Activated CD4-positive, alpha-beta T cell treated with anti-CD3 and anti-CD28 coated beads, Interleukin-2, amount 50 U/mL, for 16 hours (primary cell): Measurements from ENCODE around the gene PAPSS1.
A peak's percentile ranks its signal among the peaks of the same experiment; 100 is the strongest.
"Not testable (repeated sequence)": the region's sequence is repeated elsewhere in the genome, so short reads cannot be mapped to it uniquely, and the experiment has no call there.

Experiments
- DNase-seq: peaks from one replicate; pipeline ENCODE4 v3.0.0-alpha.2; 2020

PAPSS1 gene

GRCh38 chr4:107719922-107720722 lies at the start of gene PAPSS1:
Gene PAPSS1 (minus strand): TSS chr4:107720234. CDS start chr4:107720179, 55 bp downstream.
- DNase-seq, result peak; percentile 96

GRCh38 chr4:107760281-107760947 lies 40.4 kb upstream of the PAPSS1 start:
- DNase-seq, result no peak

GRCh38 chr4:107757864-107758476 lies 37.9 kb upstream of the PAPSS1 start:
- peak; percentile 39 for DNase-seq

GRCh38 chr4:107757283-107757682 lies 37.2 kb upstream of the PAPSS1 start:
- no peak for DNase-seq

GRCh38 chr4:107755841-107756356 lies 35.9 kb upstream of the PAPSS1 start:
- no peak for DNase-seq

DNA sequence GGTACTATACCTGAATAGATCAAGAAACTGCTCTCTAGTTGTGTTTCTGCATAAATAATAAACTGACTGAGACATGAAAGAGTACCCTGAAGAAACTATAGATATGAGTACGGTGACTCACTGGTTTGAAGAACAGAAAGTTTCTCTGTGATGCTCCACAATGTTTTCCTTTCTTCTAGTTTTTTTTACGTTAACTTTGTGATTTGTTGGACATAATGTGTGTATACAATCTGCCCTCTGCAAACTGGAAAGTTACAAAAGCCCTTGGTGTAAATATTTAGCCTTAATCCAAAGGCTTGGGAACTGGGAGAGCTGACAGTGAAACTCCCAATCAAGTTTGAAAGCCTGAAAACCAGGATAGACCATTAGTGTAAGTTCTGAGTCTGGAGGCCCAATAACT lies 31.6 kb upstream of the PAPSS1 start:
- DNase-seq, result no peak

DNA sequence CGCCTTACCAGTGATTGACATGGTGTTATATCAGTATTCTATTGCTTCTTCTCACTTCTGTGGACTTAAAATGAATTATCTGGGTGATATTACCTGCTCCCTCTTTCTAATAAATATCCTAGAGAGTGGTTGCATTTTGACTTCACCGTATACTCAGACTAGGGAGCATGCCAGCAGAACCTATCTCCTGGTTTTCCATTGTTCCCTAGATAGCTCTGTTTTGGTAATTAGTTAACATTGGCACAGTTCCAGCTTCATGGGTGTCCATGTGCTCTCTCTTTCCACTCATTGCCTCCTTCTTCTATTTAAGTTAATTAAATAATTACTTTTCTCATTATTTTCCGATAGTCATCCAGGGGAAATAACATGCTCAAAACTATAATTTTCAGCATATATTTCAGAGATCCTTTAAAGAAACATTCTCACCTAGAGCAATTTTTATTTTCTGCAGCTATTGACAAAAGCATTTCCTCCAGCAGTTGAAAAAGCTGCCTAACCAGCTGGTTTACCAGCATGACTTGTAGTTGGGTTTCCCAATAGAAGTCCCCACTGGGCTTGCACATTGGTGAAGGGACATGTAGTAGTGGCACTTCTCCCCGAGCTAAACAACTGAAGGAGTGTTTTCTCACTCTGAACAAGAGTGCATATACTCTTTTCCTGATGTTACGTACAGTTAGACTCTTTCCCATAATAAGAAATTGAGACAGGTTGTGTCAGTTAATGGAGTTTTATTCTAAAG lies 27.9 kb upstream of the PAPSS1 start:
- no peak for DNase-seq

GRCh38 chr4:107746161-107746560 lies 26.1 kb upstream of the PAPSS1 start:
- no peak for DNase-seq

DNA sequence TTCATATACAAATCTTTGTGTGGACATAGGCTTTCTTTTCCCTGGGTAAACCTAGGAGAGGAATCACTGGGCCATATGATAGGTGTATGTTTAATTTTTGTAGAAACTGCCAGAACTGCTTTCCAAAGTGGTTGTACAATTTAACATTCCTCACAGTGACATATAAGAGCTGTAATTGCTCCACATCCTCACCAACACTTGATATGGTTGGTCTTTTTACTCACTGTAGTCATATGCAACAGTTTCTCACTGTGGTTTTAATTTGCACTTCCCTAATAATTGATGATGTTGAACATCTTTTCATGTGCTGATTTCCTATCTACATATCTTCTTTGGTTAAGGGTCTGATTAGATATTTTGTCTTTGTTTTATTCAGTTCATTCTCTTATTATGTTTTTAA lies 24.5 kb upstream of the PAPSS1 start:
- no peak for DNase-seq

GRCh38 chr4:107743532-107743931 lies 23.5 kb upstream of the PAPSS1 start:
- no peak for DNase-seq

DNA sequence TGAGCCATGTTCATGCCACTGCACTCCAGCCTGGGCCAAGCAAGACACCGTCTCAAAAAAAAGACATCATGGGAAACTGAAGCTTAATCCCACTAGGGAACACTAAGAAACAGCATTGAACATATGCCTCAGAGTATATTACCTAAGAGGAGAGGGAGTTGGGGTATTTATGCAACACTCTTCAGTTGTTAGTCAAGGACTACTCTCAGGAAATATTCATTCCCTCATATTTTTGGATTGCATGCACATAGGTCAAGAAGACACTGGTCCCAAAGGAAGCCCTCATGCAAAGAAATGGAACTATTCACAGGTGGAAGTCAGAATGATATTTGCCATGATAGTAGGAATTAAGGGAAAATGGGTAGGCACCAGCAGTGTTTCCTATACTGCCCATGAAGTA lies 22.8 kb upstream of the PAPSS1 start:
- no peak for DNase-seq

- DNase-seq, result no peak
These were observed 22.2 kb upstream of the PAPSS1 start for GRCh38 chr4:107742196-107742595.

GRCh38 chr4:107740950-107741701 lies 21.1 kb upstream of the PAPSS1 start:
- no peak for DNase-seq

- peak; percentile 9 for DNase-seq
These were observed 20.3 kb upstream of the PAPSS1 start for GRCh38 chr4:107740381-107740780.

DNA sequence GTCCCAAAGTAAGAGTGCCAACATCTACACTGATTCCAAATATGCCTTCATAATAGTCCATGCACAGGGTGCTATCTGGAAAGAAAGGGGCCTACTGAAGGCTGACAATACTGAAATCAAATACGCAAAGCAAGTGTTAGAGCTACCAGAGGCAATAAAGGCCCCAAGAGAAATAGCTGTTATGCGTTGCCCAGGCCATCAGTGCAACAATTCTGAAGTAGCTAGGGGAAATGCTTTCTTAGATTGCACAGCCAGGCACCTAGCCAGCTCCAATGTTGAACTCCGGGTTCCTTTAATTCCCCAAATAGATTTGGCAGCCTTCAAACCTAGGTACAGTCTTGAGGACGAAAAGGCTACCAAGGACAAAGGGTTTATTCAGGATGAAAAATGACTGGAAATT lies 17.4 kb upstream of the PAPSS1 start:
- no peak for DNase-seq

GRCh38 chr4:107736924-107737448 lies 17.0 kb upstream of the PAPSS1 start:
- DNase-seq, result peak; percentile 54

GRCh38 chr4:107736037-107736436 lies 16.0 kb upstream of the PAPSS1 start:
- no peak for DNase-seq

GRCh38 chr4:107734120-107734519 lies 14.1 kb upstream of the PAPSS1 start:
- peak; percentile 5 for DNase-seq

GRCh38 chr4:107733431-107733925 lies 13.4 kb upstream of the PAPSS1 start:
- no peak for DNase-seq

GRCh38 chr4:107729050-107729449 lies 9.0 kb upstream of the PAPSS1 start:
- not testable (repeated sequence) for DNase-seq

GRCh38 chr4:107726131-107726925 lies 6.3 kb upstream of the PAPSS1 start:
- DNase-seq, result not testable (repeated sequence)
